ENCODE data around the gene PRRC1. TPM values are rescaled to one million over a fixed set of nuclear protein-coding genes. Genes with fewer than 3 reads are reported as not detected.

The PRRC1 gene
- total and polyA plus RNA-seq, 4 donors, result 22.9 to 88.1 (median 40.9) TPM

DNA sequence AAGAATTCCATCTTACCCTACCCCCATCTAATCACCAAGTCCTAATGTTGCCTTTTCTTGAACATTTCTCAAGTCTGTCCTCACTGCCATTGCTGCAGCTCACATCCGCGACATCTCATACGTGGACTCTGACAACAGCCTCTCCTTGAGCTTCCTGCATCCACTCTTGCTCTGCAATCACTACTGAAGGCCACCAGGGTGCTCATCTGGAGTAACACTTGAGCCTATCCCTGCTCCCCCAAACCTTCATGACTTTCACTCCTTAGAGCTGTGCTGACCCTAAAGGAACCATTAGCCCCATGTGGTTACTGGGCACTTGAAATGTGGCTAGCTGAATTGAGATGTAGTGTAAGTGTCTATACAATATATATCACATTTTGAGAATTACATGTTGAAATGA is 85.0 kb downstream of the PRRC1 start:
- WGBS, 2 donors, result 96 to 98% methylated on average over 3 of the region's 3 CpGs
- no peak for DNase-seq
- no peaks in the 10 kb centered on the region for H3K9me3 ChIP-seq (ENCODE audit: control insufficient read depth in 4 of 4, insufficient read depth in 3 of 4, low read length in 3 of 4)
- no peaks in the 10 kb centered on the region for H3K27me3 ChIP-seq (ENCODE audit: control insufficient read depth in 3 of 3, insufficient read depth in 3 of 3, low read length in 2 of 3)
- no peak overlapping the region for H3K27ac ChIP-seq (ENCODE audit: low read depth in 1 of 2, low read length in 1 of 2)
- TF ChIP-seq, protein P1, sequence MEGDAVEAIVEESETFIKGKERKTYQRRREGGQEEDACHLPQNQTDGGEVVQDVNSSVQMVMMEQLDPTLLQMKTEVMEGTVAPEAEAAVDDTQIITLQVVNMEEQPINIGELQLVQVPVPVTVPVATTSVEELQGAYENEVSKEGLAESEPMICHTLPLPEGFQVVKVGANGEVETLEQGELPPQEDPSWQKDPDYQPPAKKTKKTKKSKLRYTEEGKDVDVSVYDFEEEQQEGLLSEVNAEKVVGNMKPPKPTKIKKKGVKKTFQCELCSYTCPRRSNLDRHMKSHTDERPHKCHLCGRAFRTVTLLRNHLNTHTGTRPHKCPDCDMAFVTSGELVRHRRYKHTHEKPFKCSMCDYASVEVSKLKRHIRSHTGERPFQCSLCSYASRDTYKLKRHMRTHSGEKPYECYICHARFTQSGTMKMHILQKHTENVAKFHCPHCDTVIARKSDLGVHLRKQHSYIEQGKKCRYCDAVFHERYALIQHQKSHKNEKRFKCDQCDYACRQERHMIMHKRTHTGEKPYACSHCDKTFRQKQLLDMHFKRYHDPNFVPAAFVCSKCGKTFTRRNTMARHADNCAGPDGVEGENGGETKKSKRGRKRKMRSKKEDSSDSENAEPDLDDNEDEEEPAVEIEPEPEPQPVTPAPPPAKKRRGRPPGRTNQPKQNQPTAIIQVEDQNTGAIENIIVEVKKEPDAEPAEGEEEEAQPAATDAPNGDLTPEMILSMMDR (IDR thresholded peaks at IDR 0.05; ENCODE audit: control extremely low read depth, extremely low read depth), result no peak
- H3K4me1 ChIP-seq (ENCODE audit: control insufficient read depth in 5 of 5, insufficient read depth in 5 of 5, low read length in 5 of 5), result peaks cover 0 to 25% (median 3%) of the 10 kb centered on the region in 5 donors
- no peak overlapping the region for H3K9ac ChIP-seq (ENCODE audit: insufficient read depth in 1 of 2, low read length in 2 of 2)
- no peak overlapping the region for H3K4me3 ChIP-seq
- H3K36me3 ChIP-seq (ENCODE audit: control insufficient read depth in 4 of 4, insufficient read depth in 4 of 4, low read length in 4 of 4), result no peaks in the 10 kb centered on the region
- no peak for ATAC-seq (ENCODE audit: insufficient read depth, low FRiP score)

GRCh38 chr5:127602896-127603844 is 85.7 kb downstream of the PRRC1 start:
- TF ChIP-seq, protein P1 (IDR thresholded peaks at IDR 0.05; ENCODE audit: control extremely low read depth, extremely low read depth), result no peak
- no peaks in the 10 kb centered on the region for H3K36me3 ChIP-seq (ENCODE audit: control insufficient read depth in 4 of 4, insufficient read depth in 4 of 4, low read length in 4 of 4)
- no peak overlapping the region for H3K4me3 ChIP-seq
- H3K4me1 ChIP-seq (ENCODE audit: control insufficient read depth in 5 of 5, insufficient read depth in 5 of 5, low read length in 5 of 5), result peaks cover 0 to 25% (median 0%) of the 10 kb centered on the region in 5 donors
- H3K27ac ChIP-seq (ENCODE audit: low read depth in 1 of 2, low read length in 1 of 2), result no peak overlapping the region
- 24 to 36% methylated on average over 8 of the region's 8 CpGs for WGBS, 2 donors
- no peaks in the 10 kb centered on the region for H3K9me3 ChIP-seq (ENCODE audit: control insufficient read depth in 4 of 4, insufficient read depth in 3 of 4, low read length in 3 of 4)
- ATAC-seq (ENCODE audit: insufficient read depth, low FRiP score) (peak; percentile 27), DNase-seq (peak in 1 of 3 donors; percentile 19)
- H3K27me3 ChIP-seq (ENCODE audit: control insufficient read depth in 3 of 3, insufficient read depth in 3 of 3, low read length in 2 of 3), result no peaks in the 10 kb centered on the region
- no peak overlapping the region for H3K9ac ChIP-seq (ENCODE audit: insufficient read depth in 1 of 2, low read length in 2 of 2)

Other genes with a start within 250 kb of the PRRC1 start
- under 1 TPM; 0.21 to 0.82 TPM for gene MEGF10, start 226.8 kb upstream of the PRRC1 start, total RNA-seq
- gene MEGF10, start 226.8 kb upstream of the PRRC1 start, polyA plus RNA-seq, result under 1 TPM; 0.02 to 0.03 TPM
- not detected for gene CTXN3, start 131.4 kb downstream of the PRRC1 start, total RNA-seq
- gene CTXN3, start 131.4 kb downstream of the PRRC1 start, polyA plus RNA-seq, result not detected
- under 1 TPM in 1 of 2 donors, not detected in 1; 0.40 TPM for gene CCDC192, start 185.8 kb downstream of the PRRC1 start, total RNA-seq
- gene CCDC192, start 185.8 kb downstream of the PRRC1 start, polyA plus RNA-seq, result under 1 TPM; 0.08 to 0.47 TPM